ENCODE measurements around the gene ELK4. TPM values are rescaled to one million over a fixed set of nuclear protein-coding genes. Genes with fewer than 3 reads are reported as not detected.

ELK4 gene
- total and polyA plus RNA-seq, 2 of the 13 experiments (the other 11 are each of a cell fraction or from before 2014, with no cell fraction given), result 8.3 to 13.1 TPM

GRCh38 chr1:205594846-205595245 is 37.0 kb downstream of the ELK4 start:
- Histone ChIP-seq H3K4me1 (ENCODE audit: insufficient read depth, low read length) (peaks cover 24% of the 10 kb centered on the region), H3K36me3 (replicated peaks in 1 of 2; ENCODE audit: control insufficient read depth in 1 of 2, insufficient read depth in 2 of 2, low read length in 2 of 2) (peaks cover 5 to 6% of the 10 kb centered on the region in 2 experiments; a peak in 3 of 5 replicates), H4K20me1 (ENCODE audit: insufficient read depth, low read length) (no peaks in the 10 kb centered on the region), H3K9me3 (ENCODE audit: low read length) (no peaks in the 10 kb centered on the region), H3K4me2 (ENCODE audit: low read depth, low read length) (no peak overlapping the region), H3K4me3 (replicated peaks in 1 of 3; ENCODE audit: insufficient read depth in 1 of 3, low read depth in 2 of 3, low read length in 3 of 3) (no peak overlapping the region), H3K27ac (ENCODE audit: extremely low read length, insufficient read depth, low read length) (no peak overlapping the region), H3K9ac (ENCODE audit: insufficient read depth, low read depth, low read length) (no peak overlapping the region), H2AFZ (ENCODE audit: low read length) (no peak overlapping the region), H3K79me2 (ENCODE audit: insufficient read depth, low read length) (no peaks in the 10 kb centered on the region), H3K27me3 (ENCODE audit: control insufficient read depth in 1 of 2, insufficient read depth in 2 of 2, low read length in 2 of 2) (0 out of 5 replicates have a peak, but pooled peaks cover 0 to 3% of the 10 kb centered on the region in 2 experiments)
- FAIRE-seq (no peak), DNase-seq (ENCODE audit: low spot score) (no peak), ATAC-seq (no peak)
- in situ Hi-C loops (cut with HindIII; ENCODE audit: extremely low pct_ligation_motif_present, low pct_unique_long_range_greater_than_20kb), result loop anchor here (5.0 kb wide), 3 partner anchors 37 to 122 kb away; partner anchors contain the start of gene ELK4
- TF ChIP-seq MXI1 (IDR thresholded peaks at IDR 0.05; ENCODE audit: borderline replicate concordance, low read depth, low read length) (no peak), ZNF18 (CRISPR knock-in tag; IDR thresholded peaks at IDR 0.05; ENCODE audit: insufficient replicate concordance) (no peak), MAFG (CRISPR knock-in tag; IDR thresholded peaks at IDR 0.05) (no peak), ELF3 (CRISPR knock-in tag; IDR thresholded peaks at IDR 0.05) (no peak), ZNF841 (CRISPR knock-in tag; IDR thresholded peaks at IDR 0.05; ENCODE audit: borderline replicate concordance) (no peak), ARID4A (CRISPR knock-in tag; IDR thresholded peaks at IDR 0.05; ENCODE audit: borderline replicate concordance) (no peak), ZNF615 (CRISPR knock-in tag; IDR thresholded peaks at IDR 0.05; ENCODE audit: borderline replicate concordance) (no peak), FOXC1 (CRISPR knock-in tag; IDR thresholded peaks at IDR 0.05; ENCODE audit: borderline replicate concordance) (no peak)
- TF ChIP-seq, protein P1, sequence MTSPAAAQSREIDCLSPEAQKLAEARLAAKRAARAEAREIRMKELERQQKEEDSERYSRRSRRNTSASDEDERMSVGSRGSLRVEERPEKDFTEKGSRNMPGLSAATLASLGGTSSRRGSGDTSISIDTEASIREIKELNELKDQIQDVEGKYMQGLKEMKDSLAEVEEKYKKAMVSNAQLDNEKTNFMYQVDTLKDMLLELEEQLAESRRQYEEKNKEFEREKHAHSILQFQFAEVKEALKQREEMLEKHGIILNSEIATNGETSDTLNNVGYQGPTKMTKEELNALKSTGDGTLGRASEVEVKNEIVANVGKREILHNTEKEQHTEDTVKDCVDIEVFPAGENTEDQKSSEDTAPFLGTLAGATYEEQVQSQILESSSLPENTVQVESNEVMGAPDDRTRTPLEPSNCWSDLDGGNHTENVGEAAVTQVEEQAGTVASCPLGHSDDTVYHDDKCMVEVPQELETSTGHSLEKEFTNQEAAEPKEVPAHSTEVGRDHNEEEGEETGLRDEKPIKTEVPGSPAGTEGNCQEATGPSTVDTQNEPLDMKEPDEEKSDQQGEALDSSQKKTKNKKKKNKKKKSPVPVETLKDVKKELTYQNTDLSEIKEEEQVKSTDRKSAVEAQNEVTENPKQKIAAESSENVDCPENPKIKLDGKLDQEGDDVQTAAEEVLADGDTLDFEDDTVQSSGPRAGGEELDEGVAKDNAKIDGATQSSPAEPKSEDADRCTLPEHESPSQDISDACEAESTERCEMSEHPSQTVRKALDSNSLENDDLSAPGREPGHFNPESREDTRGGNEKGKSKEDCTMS (CRISPR knock-in tag; conservative IDR thresholded peaks at IDR 0.05), result no peak
- TF ChIP-seq, protein P2, sequence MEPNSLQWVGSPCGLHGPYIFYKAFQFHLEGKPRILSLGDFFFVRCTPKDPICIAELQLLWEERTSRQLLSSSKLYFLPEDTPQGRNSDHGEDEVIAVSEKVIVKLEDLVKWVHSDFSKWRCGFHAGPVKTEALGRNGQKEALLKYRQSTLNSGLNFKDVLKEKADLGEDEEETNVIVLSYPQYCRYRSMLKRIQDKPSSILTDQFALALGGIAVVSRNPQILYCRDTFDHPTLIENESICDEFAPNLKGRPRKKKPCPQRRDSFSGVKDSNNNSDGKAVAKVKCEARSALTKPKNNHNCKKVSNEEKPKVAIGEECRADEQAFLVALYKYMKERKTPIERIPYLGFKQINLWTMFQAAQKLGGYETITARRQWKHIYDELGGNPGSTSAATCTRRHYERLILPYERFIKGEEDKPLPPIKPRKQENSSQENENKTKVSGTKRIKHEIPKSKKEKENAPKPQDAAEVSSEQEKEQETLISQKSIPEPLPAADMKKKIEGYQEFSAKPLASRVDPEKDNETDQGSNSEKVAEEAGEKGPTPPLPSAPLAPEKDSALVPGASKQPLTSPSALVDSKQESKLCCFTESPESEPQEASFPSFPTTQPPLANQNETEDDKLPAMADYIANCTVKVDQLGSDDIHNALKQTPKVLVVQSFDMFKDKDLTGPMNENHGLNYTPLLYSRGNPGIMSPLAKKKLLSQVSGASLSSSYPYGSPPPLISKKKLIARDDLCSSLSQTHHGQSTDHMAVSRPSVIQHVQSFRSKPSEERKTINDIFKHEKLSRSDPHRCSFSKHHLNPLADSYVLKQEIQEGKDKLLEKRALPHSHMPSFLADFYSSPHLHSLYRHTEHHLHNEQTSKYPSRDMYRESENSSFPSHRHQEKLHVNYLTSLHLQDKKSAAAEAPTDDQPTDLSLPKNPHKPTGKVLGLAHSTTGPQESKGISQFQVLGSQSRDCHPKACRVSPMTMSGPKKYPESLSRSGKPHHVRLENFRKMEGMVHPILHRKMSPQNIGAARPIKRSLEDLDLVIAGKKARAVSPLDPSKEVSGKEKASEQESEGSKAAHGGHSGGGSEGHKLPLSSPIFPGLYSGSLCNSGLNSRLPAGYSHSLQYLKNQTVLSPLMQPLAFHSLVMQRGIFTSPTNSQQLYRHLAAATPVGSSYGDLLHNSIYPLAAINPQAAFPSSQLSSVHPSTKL (CRISPR knock-in tag; IDR thresholded peaks at IDR 0.05), result no peak
- BruUV-seq (replicated peaks), result no TSS peak
- ChIA-PET POLR2A (interaction anchor here (3.3 kb wide), 1 partner anchor 37 kb away, joined by 14 read pairs; the partner anchor contains the start of gene ELK4), CTCF (ENCODE audit: low intra/inter-chr PET ratio, low total read pairs) (no interaction called here)
- intact Hi-C loops (cut with micrococcal nuclease; ENCODE audit: unreplicated experiment), result loop anchor here (1.0 kb wide), 1 partner anchor 108 kb away; no protein-coding TSS in a partner anchor
- WGBS (ENCODE audit: low lambda C conversion rate), result 100% methylated on average over 1 of the region's 1 CpG
